ENCODE data around the gene HELLS. TPM values are rescaled to one million over a fixed set of nuclear protein-coding genes. Genes with fewer than 3 reads are reported as not detected.

Gene HELLS
- total and polyA plus RNA-seq, 10 of the 15 experiments (the other 5 are each of a cell fraction or from before 2014, with no cell fraction given) = 33.9 to 159 (median 123) TPM

DNA sequence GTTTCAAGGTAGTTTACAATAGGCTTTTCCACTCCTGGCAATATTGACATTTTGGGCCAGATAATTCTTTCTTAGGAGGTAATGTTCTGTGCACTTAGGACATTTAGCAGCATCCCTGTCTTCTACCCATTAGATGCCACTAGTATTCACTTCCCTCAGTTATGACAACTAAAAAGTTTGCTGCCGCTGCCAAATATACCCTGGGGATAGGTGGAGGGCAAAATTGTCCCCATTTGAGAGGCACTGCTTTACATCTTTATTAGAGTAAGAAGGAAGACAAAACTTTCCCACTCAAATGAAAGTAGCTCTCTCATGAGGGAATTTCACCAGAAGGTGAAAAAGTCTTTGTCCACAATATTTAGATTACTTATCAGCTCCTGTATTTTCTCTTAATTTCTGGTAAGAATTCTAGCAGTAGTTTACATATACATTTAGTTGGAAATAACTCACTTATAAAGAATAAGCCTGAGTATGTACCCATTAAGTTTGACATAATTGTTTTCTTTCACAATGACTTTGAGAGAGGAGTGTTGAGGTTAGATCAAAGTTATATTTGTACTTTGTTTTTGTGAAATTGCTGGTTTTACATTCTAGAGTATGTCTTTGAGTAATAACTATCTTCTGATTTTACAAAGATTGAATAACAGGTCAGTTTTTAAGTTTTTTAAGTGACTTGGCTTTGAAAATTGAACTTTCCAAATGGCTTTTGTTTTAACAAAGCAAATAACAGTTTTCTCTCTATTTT, 46.0 kb downstream of the HELLS start (continued):
- TF ChIP-seq BMI1 (IDR thresholded peaks at IDR 0.05; ENCODE audit: borderline replicate concordance) = peak; percentile 87
- peak; percentile 48 for TF ChIP-seq BCL3 (IDR thresholded peaks at IDR 0.05; ENCODE audit: borderline replicate concordance, insufficient read depth, low read depth, low read length, poor library complexity, severe bottlenecking)
- TF ChIP-seq ZBED1 (IDR thresholded peaks at IDR 0.05; ENCODE audit: borderline replicate concordance) = peak; percentile 72; the same call in 1 of the 2 replicates
- TF ChIP-seq NBN (IDR thresholded peaks at IDR 0.05) = peak; percentile 52; the same call in 1 of the 2 replicates
- peak; percentile 85 to 86 for TF ChIP-seq EP300 (IDR thresholded peaks at IDR 0.05; ENCODE audit: borderline replicate concordance in 1 of 2, control insufficient read depth in 1 of 2, low read depth in 2 of 2, low read length in 2 of 2)
- TF ChIP-seq, protein P1, sequence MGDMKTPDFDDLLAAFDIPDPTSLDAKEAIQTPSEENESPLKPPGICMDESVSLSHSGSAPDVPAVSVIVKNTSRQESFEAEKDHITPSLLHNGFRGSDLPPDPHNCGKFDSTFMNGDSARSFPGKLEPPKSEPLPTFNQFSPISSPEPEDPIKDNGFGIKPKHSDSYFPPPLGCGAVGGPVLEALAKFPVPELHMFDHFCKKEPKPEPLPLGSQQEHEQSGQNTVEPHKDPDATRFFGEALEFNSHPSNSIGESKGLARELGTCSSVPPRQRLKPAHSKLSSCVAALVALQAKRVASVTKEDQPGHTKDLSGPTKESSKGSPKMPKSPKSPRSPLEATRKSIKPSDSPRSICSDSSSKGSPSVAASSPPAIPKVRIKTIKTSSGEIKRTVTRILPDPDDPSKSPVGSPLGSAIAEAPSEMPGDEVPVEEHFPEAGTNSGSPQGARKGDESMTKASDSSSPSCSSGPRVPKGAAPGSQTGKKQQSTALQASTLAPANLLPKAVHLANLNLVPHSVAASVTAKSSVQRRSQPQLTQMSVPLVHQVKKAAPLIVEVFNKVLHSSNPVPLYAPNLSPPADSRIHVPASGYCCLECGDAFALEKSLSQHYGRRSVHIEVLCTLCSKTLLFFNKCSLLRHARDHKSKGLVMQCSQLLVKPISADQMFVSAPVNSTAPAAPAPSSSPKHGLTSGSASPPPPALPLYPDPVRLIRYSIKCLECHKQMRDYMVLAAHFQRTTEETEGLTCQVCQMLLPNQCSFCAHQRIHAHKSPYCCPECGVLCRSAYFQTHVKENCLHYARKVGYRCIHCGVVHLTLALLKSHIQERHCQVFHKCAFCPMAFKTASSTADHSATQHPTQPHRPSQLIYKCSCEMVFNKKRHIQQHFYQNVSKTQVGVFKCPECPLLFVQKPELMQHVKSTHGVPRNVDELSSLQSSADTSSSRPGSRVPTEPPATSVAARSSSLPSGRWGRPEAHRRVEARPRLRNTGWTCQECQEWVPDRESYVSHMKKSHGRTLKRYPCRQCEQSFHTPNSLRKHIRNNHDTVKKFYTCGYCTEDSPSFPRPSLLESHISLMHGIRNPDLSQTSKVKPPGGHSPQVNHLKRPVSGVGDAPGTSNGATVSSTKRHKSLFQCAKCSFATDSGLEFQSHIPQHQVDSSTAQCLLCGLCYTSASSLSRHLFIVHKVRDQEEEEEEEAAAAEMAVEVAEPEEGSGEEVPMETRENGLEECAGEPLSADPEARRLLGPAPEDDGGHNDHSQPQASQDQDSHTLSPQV (IDR thresholded peaks at IDR 0.05) = no peak

Data from GM12878 (cell line).